ENCODE data around the gene TMEM14A.

- TF ChIP-seq JUNB (CRISPR knock-in tag; conservative IDR thresholded peaks at IDR 0.05) (no peak), CBX5 (IDR thresholded peaks at IDR 0.05; ENCODE audit: borderline replicate concordance, low read depth) (no peak), REST (IDR thresholded peaks at IDR 0.05; ENCODE audit: borderline replicate concordance) (no peak), REST (CRISPR knock-in tag; IDR thresholded peaks at IDR 0.05; ENCODE audit: low read depth) (no peak)
- TF ChIP-seq, protein P1, sequence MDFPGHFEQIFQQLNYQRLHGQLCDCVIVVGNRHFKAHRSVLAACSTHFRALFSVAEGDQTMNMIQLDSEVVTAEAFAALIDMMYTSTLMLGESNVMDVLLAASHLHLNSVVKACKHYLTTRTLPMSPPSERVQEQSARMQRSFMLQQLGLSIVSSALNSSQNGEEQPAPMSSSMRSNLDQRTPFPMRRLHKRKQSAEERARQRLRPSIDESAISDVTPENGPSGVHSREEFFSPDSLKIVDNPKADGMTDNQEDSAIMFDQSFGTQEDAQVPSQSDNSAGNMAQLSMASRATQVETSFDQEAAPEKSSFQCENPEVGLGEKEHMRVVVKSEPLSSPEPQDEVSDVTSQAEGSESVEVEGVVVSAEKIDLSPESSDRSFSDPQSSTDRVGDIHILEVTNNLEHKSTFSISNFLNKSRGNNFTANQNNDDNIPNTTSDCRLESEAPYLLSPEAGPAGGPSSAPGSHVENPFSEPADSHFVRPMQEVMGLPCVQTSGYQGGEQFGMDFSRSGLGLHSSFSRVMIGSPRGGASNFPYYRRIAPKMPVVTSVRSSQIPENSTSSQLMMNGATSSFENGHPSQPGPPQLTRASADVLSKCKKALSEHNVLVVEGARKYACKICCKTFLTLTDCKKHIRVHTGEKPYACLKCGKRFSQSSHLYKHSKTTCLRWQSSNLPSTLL (IDR thresholded peaks at IDR 0.05) = no peak
Observed at GRCh38 chr6:52734072-52734471, 63.2 kb downstream of the TMEM14A start.

All from K562 (cell line).